ENCODE results near the gene ADGRB3.

DNA sequence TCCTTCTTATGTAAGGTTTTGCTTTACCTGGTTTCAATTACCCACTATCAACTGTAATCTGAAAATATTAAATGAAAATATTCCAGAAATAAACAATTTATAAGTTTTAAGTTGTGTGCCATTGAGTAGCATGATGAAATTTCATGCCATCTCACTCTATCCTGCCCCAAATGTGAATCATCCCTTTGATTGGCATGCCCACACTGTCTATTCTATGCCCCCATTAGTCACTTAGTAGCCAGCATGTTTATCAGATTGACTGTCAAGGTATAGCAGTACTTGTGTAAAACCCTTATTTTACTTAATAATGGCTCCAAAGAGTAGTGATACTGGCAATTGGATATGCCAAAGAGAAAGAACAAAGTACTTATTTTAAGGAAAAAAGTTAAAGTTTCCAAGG, 403.8 kb downstream of the ADGRB3 start:
- TF ChIP-seq, protein P1, sequence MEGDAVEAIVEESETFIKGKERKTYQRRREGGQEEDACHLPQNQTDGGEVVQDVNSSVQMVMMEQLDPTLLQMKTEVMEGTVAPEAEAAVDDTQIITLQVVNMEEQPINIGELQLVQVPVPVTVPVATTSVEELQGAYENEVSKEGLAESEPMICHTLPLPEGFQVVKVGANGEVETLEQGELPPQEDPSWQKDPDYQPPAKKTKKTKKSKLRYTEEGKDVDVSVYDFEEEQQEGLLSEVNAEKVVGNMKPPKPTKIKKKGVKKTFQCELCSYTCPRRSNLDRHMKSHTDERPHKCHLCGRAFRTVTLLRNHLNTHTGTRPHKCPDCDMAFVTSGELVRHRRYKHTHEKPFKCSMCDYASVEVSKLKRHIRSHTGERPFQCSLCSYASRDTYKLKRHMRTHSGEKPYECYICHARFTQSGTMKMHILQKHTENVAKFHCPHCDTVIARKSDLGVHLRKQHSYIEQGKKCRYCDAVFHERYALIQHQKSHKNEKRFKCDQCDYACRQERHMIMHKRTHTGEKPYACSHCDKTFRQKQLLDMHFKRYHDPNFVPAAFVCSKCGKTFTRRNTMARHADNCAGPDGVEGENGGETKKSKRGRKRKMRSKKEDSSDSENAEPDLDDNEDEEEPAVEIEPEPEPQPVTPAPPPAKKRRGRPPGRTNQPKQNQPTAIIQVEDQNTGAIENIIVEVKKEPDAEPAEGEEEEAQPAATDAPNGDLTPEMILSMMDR (IDR thresholded peaks at IDR 0.05), result no peak
- no peak for TF ChIP-seq POLR2A (IDR thresholded peaks at IDR 0.05)
